Uterus (tissue), 4 donors: ENCODE measurements around the gene ZNF714. TPM values are rescaled to one million over a fixed set of nuclear protein-coding genes. Genes with fewer than 3 reads are reported as not detected.

Experiments
- DNase-seq, 2 donors: peaks; one replicate each; pipeline ENCODE4 v3.0.0-alpha.2; 2019 to 2020
- H3K27ac ChIP-seq, 2 donors: fragments of 200-600 bp; sonication (generic); 1 replicate in 1 of 2; 2 replicates in 1 of 2; pipeline ENCODE4 v1.5.1; 2016 to 2018
- H3K27me3 ChIP-seq, 2 donors: fragments of 200-600 bp; sonication (generic); one replicate each; pipeline ENCODE4 v1.5.1; 2018 to 2019; ENCODE audit warnings: control low read depth in 1 of 2
- H3K36me3 ChIP-seq, 2 donors: fragments of 200-600 bp; sonication (generic); one replicate each; pipeline ENCODE4 v1.5.1; 2019; ENCODE audit warnings: control low read depth in 1 of 2
- H3K4me1 ChIP-seq, 2 donors: fragments of 200-600 bp; sonication (generic); one replicate each; pipeline ENCODE4 v1.5.1; 2018 to 2019; ENCODE audit warnings: control low read depth in 1 of 2
- H3K4me3 ChIP-seq, 2 donors: fragments of 200-600 bp; sonication (generic); 1 replicate in 1 of 2; 2 replicates in 1 of 2; pipeline ENCODE4 v1.5.1; 2018 to 2019; ENCODE audit warnings: mild to moderate bottlenecking in 1 of 2
- H3K9me3 ChIP-seq, 2 donors: fragments of 200-600 bp; sonication (generic); one replicate each; pipeline ENCODE4 v1.5.1; 2019; ENCODE audit warnings: control low read depth in 1 of 2
- POLR2A ChIP-seq, 2 donors: fragments of 450-650 bp; IDR thresholded peaks; one replicate each; pipeline ENCODE4 v1.6.1; 2016; ENCODE audit warnings: antibody characterized with exemption in 2 of 2, mild to moderate bottlenecking in 1 of 2, moderate library complexity in 1 of 2
- intact Hi-C: fragments of 100-400 bp; cut with DNase I; formaldehyde crosslinking; loops from one replicate; pipeline ENCODE4 v1.15.1; 2023; ENCODE audit warnings: low total_unique reads
- total RNA-seq, 4 donors: library from RNA; depleted of rRNA in 3 of 4; stranded (reverse); fragments of >200 nt in 3 of 4; gene quantifications; one replicate each; pipeline versions ENCODE4 v1.1.0 to v1.2.4, GENCODE V29; 2014 to 2023
- TF ChIP-seq, protein P1 (sequence below), 4 experiments: fragments of 200-600 bp in 2 of 4; fragments of 450-650 bp in 2 of 4; sonication (generic) in 2 of 4; IDR thresholded peaks; one replicate each; pipeline ENCODE4 v1.5.1; 2016 to 2019; ENCODE audit warnings: antibody characterized with exemption in 4 of 4, mild to moderate bottlenecking in 2 of 4, moderate library complexity in 1 of 4
- donor health status: DM: yes; HTN: yes; CAD: no.

The ZNF714 gene
- total RNA-seq, 4 donors from 2014 or later, result 3.3 to 28.2 (median 5.8) TPM

DNA sequence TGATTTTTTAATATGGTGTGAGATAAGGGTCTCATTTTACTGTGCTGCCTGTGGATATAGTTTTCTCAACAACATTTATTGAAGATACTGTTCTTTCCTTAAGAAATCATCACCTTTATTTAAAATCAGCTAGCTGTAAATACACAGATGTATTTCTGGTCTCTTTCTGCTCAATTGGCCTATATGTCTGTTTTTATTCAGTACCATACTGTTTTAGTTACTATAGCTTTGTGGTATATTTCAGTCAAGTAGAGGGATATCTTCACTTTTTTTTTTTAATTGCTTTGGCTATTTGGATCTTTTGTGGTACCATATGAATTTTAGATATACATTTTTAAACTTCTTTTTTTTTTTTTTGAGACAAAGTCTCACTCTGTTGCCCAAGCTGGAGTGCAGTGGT, 16.7 kb upstream of the ZNF714 start:
- H3K36me3 ChIP-seq, result no peaks in the 10 kb centered on the region
- intact Hi-C loops, result no loop called here
- no peak overlapping the region for H3K27ac ChIP-seq
- no peaks in the 10 kb centered on the region for H3K4me1 ChIP-seq
- no peak for TF ChIP-seq POLR2A (IDR thresholded peaks at IDR 0.05)
- TF ChIP-seq, protein P1, sequence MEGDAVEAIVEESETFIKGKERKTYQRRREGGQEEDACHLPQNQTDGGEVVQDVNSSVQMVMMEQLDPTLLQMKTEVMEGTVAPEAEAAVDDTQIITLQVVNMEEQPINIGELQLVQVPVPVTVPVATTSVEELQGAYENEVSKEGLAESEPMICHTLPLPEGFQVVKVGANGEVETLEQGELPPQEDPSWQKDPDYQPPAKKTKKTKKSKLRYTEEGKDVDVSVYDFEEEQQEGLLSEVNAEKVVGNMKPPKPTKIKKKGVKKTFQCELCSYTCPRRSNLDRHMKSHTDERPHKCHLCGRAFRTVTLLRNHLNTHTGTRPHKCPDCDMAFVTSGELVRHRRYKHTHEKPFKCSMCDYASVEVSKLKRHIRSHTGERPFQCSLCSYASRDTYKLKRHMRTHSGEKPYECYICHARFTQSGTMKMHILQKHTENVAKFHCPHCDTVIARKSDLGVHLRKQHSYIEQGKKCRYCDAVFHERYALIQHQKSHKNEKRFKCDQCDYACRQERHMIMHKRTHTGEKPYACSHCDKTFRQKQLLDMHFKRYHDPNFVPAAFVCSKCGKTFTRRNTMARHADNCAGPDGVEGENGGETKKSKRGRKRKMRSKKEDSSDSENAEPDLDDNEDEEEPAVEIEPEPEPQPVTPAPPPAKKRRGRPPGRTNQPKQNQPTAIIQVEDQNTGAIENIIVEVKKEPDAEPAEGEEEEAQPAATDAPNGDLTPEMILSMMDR (IDR thresholded peaks at IDR 0.05), result no peak
- H3K27me3 ChIP-seq, result no peaks in the 10 kb centered on the region
- DNase-seq, result no peak
- H3K9me3 ChIP-seq, result peaks cover 0 to 9% of the 10 kb centered on the region in 2 donors
- H3K4me3 ChIP-seq, result no peak overlapping the region

DNA sequence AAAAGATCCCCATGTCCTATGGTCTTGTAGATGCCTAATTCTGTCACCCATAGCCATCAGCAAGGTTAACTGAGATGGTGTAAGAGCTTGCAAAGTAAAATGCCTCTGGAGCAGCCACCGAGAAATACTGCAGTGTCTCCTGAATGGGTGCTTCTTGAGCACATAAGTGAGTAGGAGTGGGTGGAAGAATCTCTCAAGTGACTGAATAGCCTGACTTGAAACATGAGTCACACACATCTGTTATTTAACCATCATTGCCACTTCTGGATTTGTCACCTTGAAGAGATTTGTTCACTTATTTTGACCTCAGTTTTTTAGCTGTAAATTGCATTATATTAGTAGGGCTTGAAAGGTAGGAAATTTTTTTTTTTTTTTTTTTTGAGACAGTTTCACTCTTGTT, 2.3 kb downstream of the ZNF714 start:
- no peak overlapping the region for H3K4me3 ChIP-seq
- H3K36me3 ChIP-seq, result no peaks in the 10 kb centered on the region
- H3K4me1 ChIP-seq, result no peaks in the 10 kb centered on the region
- TF ChIP-seq POLR2A (IDR thresholded peaks at IDR 0.05), result no peak
- TF ChIP-seq, protein P1 (IDR thresholded peaks at IDR 0.05), result no peak
- DNase-seq, result no peak
- intact Hi-C loops, result no loop called here
- no peak overlapping the region for H3K27ac ChIP-seq
- H3K9me3 ChIP-seq, result no peaks in the 10 kb centered on the region
- no peaks in the 10 kb centered on the region for H3K27me3 ChIP-seq

- no peaks in the 10 kb centered on the region for H3K36me3 ChIP-seq
Measured at GRCh38 chr19:21087871-21088270, 5.9 kb downstream of the ZNF714 start.

DNA sequence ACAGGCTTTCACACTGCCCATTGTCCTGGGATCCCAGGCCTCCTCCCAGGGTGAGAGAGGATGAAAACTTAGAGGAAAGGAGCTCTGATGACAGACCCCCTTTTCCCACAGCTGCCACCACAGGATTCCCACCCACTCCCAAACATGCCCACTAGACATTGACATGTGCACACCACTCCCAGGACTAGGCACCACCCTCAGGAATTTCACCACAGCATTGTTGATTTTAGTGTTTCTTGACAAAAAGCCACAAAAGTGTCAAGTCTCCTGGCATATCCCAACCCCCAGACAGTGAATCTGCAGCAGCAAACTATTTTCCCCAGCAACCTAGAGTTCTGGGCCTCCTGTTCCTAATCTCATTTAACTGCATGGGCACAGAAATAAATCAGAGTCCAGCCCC, 10.1 kb downstream of the ZNF714 start:
- TF ChIP-seq, protein P1 (IDR thresholded peaks at IDR 0.05), result no peak
- no peak for TF ChIP-seq POLR2A (IDR thresholded peaks at IDR 0.05)
- DNase-seq, result no peak
- H3K4me1 ChIP-seq, result no peaks in the 10 kb centered on the region
- no peaks in the 10 kb centered on the region for H3K36me3 ChIP-seq
- H3K4me3 ChIP-seq, result no peak overlapping the region
- intact Hi-C loops, result no loop called here
- H3K27me3 ChIP-seq, result no peaks in the 10 kb centered on the region
- no peak overlapping the region for H3K27ac ChIP-seq
- no peaks in the 10 kb centered on the region for H3K9me3 ChIP-seq

More at GRCh38 chr19:21087871-21088270, 5.9 kb downstream of the ZNF714 start:
- Histone ChIP-seq H3K9me3 (no peaks in the 10 kb centered on the region), H3K4me1 (no peaks in the 10 kb centered on the region), H3K4me3 (no peak overlapping the region), H3K27ac (no peak overlapping the region), H3K27me3 (no peaks in the 10 kb centered on the region)
- no peak for DNase-seq
- no peak for TF ChIP-seq POLR2A (IDR thresholded peaks at IDR 0.05)
- TF ChIP-seq, protein P1 (IDR thresholded peaks at IDR 0.05), result no peak
- intact Hi-C loops, result no loop called here

DNA sequence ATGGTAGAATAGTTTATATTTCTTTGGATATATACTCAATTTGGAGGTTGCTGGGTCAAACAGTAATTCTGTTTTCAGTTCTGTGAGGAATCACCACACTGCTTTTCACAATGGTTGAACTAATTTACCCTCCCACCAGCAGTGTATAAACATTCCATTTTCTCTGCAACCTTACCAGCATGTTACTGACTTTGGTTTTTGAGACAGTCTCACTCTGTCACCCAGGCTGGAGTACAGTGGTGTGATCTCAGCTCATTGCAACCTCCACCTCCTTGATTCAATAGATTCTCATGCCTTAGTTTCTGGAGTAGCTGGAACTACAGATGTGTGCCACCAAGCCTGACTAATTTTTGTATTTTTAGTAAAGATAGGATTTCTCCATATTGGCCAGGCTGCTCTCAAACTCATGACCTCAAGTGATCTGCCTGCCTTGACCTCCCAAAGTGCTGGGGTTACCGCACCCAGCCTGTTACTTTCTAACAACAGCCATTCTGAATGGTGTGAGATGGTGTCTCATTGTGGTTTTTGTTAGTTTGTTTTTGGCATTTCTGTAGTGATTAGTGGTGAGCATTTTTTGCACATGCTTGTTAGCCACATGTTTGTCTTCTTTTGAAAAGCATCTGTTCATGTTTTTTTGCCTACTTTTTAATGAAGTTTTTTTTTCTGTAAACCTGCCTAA, 12.5 kb downstream of the ZNF714 start:
- Histone ChIP-seq H3K36me3 (no peaks in the 10 kb centered on the region), H3K4me3 (no peak overlapping the region), H3K9me3 (no peaks in the 10 kb centered on the region), H3K27me3 (no peaks in the 10 kb centered on the region), H3K27ac (no peak overlapping the region), H3K4me1 (no peaks in the 10 kb centered on the region)
- intact Hi-C loops, result no loop called here
- DNase-seq, result no peak
- no peak for TF ChIP-seq POLR2A (IDR thresholded peaks at IDR 0.05)
- TF ChIP-seq, protein P1 (IDR thresholded peaks at IDR 0.05), result no peak
